Measurements from ENCODE around the gene ZFHX2.

DNA sequence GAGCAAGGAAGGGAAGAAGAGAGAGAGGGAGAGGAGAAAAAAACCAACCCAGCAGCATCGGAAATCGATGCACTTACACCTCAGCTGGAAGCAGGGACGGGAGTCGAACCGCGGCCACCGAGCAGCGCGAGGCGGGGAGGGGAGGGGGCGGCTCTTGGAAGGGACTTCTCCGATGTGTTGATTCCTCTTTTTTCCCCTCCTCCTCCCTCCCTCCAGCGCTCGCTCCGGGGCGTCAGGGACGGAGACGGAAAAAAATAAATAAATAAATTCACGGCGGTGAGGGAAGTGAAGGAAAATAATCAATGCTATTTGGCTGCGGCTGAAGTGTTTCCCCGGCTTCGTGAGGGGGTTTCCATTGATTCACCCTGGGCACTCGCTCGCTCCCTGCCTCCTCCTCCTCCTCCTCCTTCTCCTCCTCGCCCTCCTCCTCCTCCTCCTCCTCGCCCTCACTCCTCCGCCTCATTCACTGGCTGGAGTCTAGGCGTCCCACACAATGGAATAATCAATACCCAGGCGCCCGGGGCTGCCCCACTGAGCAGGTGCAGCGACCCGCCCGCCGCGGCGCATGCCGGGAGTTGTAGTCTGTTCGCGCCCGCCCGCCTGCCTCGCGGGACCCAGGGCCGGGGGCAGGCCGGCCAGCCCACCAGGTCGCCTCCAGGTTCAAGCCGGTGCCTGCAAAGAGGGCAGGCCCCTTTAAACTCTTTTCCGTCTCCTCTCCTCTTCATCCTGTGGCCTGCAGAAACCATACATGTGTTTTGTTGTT, at the start of gene ZFHX2:
- no peak for TF ChIP-seq POLR2A (IDR thresholded peaks at IDR 0.05)
- TF ChIP-seq, protein P1, sequence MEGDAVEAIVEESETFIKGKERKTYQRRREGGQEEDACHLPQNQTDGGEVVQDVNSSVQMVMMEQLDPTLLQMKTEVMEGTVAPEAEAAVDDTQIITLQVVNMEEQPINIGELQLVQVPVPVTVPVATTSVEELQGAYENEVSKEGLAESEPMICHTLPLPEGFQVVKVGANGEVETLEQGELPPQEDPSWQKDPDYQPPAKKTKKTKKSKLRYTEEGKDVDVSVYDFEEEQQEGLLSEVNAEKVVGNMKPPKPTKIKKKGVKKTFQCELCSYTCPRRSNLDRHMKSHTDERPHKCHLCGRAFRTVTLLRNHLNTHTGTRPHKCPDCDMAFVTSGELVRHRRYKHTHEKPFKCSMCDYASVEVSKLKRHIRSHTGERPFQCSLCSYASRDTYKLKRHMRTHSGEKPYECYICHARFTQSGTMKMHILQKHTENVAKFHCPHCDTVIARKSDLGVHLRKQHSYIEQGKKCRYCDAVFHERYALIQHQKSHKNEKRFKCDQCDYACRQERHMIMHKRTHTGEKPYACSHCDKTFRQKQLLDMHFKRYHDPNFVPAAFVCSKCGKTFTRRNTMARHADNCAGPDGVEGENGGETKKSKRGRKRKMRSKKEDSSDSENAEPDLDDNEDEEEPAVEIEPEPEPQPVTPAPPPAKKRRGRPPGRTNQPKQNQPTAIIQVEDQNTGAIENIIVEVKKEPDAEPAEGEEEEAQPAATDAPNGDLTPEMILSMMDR (IDR thresholded peaks at IDR 0.05) = peak in 1 of 3 donors; percentile 8
